ENCODE results near the gene MGAT1.

Gene MGAT1

GRCh38 chr5:180824630-180825476, 22.2 kb upstream of the MGAT1 start:
- no peak for DNase-seq (ENCODE audit: low read depth, low spot score)

DNA sequence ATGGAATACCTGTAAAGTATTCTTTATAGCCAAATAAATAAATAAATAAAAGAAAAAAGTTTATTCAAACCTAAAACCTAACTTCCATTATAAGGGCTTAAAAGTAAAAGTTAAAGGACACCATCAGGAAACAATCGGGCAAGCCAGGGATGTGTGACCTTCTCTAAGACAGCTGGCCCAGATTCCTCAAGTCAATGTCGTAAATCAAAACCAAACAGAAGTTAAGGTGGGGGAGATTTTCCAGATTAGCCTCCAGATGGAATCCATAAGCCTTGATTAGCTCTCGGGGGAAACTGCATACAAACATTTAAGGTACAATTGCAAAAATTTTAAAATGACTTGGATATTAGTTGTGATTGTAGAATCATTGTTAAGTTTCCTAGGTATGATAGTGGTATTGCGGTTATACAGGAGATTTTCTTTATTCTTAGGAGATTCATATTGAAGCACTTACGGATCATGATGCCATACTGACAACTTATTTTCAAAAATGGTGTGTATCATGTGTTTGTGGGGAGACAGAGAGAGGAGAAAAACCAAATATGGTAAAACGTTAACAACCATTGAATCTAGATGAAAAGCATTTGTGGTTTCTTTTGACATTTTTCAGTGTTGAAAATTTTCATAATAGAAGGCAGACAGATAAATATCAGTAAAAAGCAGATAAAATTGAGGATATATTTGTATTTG, 21.5 kb upstream of the MGAT1 start:
- no peak for DNase-seq (ENCODE audit: low read depth, low spot score)

DNA sequence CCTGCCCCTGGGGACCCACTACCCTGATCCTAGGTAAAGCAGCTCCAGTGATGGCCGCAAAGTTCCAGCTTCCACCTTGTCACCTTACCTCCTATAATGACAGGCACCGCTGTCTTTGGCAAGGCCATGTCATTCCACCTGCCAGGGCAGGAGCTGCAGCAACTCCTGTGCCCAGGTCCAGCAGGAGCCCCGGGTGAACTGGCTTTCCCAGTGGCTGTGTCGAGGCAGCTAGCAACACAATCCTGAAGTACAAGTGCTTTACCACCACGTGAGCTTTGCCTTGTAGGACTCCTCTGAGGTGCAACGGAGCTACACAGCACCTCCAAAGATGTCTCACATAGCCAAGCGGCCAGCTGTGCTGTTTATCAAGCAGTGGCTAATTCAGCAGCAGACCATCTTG, 20.7 kb upstream of the MGAT1 start:
- no peak for DNase-seq (ENCODE audit: low read depth, low spot score)

DNA sequence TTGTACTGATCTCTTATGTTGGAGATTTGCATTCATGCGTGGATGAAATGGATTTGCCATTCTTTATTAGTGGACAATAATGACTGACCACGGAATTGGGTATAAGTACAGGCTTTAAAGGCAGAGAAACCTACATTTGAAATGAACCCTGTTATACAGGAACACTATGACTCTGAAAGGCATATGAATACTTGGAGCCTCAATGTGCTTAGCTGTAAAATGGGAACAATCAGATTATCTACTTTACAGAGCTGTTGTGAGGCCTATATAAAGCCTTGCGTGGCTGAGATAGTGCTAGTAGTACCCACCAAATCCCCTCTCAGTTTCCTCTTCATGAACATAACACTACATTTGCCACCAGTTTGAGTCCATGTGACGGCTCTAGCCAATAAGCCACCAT, 18.9 kb upstream of the MGAT1 start:
- no peak for DNase-seq (ENCODE audit: low read depth, low spot score)

- no peak for DNase-seq (ENCODE audit: low read depth, low spot score)
These were observed 18.2 kb upstream of the MGAT1 start for GRCh38 chr5:180820788-180821321.

GRCh38 chr5:180818677-180819341, 16.2 kb upstream of the MGAT1 start:
- no peak for DNase-seq (ENCODE audit: low read depth, low spot score)

DNA sequence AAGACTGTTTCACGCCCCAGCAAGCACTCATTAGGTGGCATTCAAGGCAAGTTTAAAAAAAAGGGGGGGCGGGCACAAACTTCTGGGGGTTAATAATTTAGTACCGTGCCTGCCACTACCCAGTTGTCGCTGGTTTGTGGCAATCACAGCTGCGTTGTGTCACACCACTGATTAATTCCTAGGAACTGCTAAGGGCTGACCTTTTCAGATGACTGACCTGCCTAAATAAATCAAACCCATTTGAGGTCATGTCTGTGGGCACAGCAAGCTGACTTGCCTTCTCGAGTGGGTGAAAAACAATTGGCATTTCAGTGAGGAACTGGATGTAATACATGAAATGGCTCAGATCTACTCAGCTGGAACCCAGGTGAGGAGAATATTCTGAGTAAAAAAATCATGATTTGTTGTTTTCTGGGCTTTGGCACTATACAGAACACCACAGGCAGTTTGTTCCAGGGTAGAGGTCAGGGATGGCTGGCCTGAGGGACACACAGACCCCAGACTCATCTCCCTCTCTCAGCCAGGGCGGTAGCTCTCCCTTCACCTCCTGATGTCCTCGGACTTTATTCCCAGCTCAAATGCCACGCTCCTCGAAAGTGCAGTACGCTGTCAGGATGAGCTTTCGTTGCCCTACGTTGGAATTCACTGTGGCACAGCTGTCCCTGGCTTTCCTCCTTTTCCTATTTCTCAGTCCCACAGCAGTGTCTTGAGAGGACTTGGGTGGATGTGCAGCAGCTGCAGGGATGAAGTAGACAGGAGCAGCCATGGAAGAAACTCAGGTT, 15.5 kb upstream of the MGAT1 start:
- no peak for DNase-seq (ENCODE audit: low read depth, low spot score)

- DNase-seq (ENCODE audit: low read depth, low spot score), result peak; percentile 45
These were observed 14.3 kb upstream of the MGAT1 start for GRCh38 chr5:180816608-180817534.

DNA sequence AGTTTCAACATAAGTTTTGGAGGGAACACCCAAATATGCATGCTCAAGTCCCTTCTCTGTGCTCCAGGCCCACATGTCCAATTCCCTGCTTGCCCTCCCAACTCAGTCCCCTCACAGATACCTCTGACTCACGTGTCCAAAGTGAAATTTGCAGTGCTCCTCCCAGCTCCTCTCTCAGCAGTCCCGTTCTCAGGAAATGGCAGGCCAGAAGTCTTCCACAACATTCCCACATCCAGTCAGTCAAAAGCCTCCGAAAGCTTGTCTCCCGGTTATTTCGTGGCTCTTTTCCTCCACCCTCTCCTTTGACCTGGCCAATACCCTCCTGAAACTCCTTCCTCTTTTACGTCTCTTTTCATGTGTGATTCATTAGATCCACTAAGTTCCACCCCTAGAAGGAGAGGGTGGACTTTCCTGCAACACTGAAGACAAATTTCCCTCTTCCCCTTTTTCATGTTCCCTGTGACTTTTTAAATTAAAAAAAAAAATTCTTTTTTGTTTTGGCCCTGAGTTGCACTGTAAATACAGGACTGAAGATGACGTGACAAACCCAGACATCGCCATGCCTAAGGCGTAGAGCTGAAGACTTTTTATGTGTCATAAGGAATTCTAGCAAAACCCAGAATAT, 12.8 kb upstream of the MGAT1 start:
- no peak for DNase-seq (ENCODE audit: low read depth, low spot score)

- no peak for DNase-seq (ENCODE audit: low read depth, low spot score)
These were observed 10.8 kb upstream of the MGAT1 start for GRCh38 chr5:180813420-180813819.

- DNase-seq (ENCODE audit: low read depth, low spot score), result no peak
These were observed 9.1 kb upstream of the MGAT1 start for GRCh38 chr5:180811623-180812124.

DNA sequence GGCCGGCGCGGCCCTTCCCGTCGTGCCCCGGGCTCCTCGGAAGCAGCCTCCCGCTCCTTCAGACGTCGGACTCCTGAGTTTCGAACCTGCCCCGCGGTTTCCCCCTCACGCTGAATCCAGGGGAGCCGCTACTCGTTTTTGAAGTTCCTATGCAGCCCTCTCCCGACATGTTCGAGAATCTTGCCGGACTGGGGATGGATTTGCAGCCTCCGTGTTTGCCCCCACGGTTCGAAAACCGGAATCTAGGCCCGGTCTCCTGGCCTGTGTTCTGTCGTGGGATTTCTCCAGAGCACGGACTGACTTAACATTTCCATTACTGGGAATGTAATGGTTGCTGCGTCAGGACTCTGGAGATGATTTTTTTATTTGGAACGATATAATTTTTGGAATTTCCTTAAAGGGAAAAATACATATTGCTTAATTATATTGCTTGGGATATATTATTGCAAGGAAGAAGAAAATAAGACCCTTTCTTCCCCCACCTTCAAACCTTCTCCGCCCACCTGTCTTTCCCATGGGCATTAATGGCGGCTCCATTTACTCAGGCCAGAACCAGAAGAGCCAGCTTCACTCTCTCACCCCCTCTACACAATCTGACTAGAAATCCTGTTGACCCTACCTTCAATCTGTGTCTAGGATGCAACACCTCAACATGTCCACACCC, 8.5 kb upstream of the MGAT1 start:
- DNase-seq (ENCODE audit: low read depth, low spot score), result peak; percentile 75

- DNase-seq (ENCODE audit: low read depth, low spot score), result peak; percentile 98
These were observed 7.8 kb upstream of the MGAT1 start for GRCh38 chr5:180810210-180810958.

- peak; percentile 92 for DNase-seq (ENCODE audit: low read depth, low spot score)
These were observed 7.0 kb upstream of the MGAT1 start for GRCh38 chr5:180809403-180810209.

- DNase-seq (ENCODE audit: low read depth, low spot score), result no peak
These were observed 5.9 kb upstream of the MGAT1 start for GRCh38 chr5:180808461-180809000.

DNA sequence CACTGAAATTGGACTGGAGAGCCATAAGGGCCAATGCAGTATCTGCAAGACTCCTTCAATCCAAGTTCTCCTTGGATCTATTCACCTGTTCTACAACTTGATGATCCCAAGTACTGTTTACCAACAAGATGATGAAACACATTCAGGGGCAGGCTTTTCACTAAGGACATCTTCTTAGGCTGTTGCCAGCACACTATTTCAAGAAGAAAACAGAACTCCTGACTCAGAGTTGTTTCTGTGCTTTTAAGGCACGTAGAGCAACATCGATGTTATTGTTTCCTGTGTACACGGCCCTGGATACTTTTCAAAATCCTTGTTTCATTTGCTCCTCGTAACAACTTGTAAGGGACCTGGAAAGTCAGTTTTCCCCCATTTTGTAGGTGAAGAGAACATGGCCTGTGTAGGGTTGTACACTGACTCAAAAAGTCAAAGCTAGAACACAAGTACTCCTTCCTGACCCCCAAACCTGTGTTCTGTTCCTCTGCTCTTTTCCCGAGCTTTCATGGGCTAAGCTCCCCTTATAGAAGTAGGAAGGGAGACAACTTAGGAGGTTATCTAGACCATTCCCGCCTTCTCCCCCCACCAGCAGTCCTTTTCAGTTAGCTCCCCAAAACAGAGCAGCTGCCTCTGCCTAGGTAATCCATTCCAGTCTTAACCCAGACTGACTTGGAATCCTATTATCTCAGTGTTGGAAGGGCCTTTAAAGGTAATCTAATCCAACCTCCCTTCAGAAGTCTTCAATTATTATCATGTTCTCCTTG, 5.2 kb upstream of the MGAT1 start:
- DNase-seq (ENCODE audit: low read depth, low spot score), result no peak

- no peak for DNase-seq (ENCODE audit: low read depth, low spot score)
These were observed 4.4 kb upstream of the MGAT1 start for GRCh38 chr5:180807046-180807445.

Measured in astrocyte of the hippocampus (primary cell).